ENCODE results near the gene SPNS3. TPM values are rescaled to one million over a fixed set of nuclear protein-coding genes. Genes with fewer than 3 reads are reported as not detected.

The SPNS3 gene
- total RNA-seq, 1 donor from 2014 or later, result not detected

GRCh38 chr17:4499431-4500190, 65.9 kb downstream of the SPNS3 start:
- peak; percentile 71 for DNase-seq
- H3K4me3 Mint-ChIP-seq (ENCODE audit: unreplicated experiment), result peak overlapping the region; percentile 87
- H3K9me3 Mint-ChIP-seq (ENCODE audit: unreplicated experiment), result peaks cover 13% of the 10 kb centered on the region
- peak overlapping the region; percentile 89 for H3K27ac Mint-ChIP-seq (ENCODE audit: unreplicated experiment)
- peaks cover 12% of the 10 kb centered on the region for H3K27me3 Mint-ChIP-seq (ENCODE audit: unreplicated experiment)
- no peaks in the 10 kb centered on the region for H3K36me3 Mint-ChIP-seq (ENCODE audit: unreplicated experiment)
- TF ChIP-seq, protein P1, sequence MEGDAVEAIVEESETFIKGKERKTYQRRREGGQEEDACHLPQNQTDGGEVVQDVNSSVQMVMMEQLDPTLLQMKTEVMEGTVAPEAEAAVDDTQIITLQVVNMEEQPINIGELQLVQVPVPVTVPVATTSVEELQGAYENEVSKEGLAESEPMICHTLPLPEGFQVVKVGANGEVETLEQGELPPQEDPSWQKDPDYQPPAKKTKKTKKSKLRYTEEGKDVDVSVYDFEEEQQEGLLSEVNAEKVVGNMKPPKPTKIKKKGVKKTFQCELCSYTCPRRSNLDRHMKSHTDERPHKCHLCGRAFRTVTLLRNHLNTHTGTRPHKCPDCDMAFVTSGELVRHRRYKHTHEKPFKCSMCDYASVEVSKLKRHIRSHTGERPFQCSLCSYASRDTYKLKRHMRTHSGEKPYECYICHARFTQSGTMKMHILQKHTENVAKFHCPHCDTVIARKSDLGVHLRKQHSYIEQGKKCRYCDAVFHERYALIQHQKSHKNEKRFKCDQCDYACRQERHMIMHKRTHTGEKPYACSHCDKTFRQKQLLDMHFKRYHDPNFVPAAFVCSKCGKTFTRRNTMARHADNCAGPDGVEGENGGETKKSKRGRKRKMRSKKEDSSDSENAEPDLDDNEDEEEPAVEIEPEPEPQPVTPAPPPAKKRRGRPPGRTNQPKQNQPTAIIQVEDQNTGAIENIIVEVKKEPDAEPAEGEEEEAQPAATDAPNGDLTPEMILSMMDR (IDR thresholded peaks at IDR 0.05; ENCODE audit: partially characterized antibody, unreplicated experiment), result no peak
- H3K4me1 Mint-ChIP-seq (ENCODE audit: low read depth, unreplicated experiment), result peaks cover 23% of the 10 kb centered on the region

- no peak for DNase-seq
- Mint-ChIP-seq H3K9me3 (ENCODE audit: unreplicated experiment) (peaks cover 14% of the 10 kb centered on the region), H3K4me1 (ENCODE audit: low read depth, unreplicated experiment) (peaks cover 26% of the 10 kb centered on the region), H3K27me3 (ENCODE audit: unreplicated experiment) (peaks cover 12% of the 10 kb centered on the region), H3K27ac (ENCODE audit: unreplicated experiment) (peak overlapping the region; percentile 74), H3K4me3 (ENCODE audit: unreplicated experiment) (peak overlapping the region; percentile 87), H3K36me3 (ENCODE audit: unreplicated experiment) (no peaks in the 10 kb centered on the region)
- TF ChIP-seq, protein P1 (IDR thresholded peaks at IDR 0.05; ENCODE audit: partially characterized antibody, unreplicated experiment), result no peak
Measured at GRCh38 chr17:4500191-4500571, 66.4 kb downstream of the SPNS3 start.

- peaks cover 12% of the 10 kb centered on the region for H3K9me3 Mint-ChIP-seq (ENCODE audit: unreplicated experiment)
- peaks cover 10% of the 10 kb centered on the region for H3K27me3 Mint-ChIP-seq (ENCODE audit: unreplicated experiment)
- peak overlapping the region; percentile 87 for H3K4me3 Mint-ChIP-seq (ENCODE audit: unreplicated experiment)
- TF ChIP-seq, protein P1 (IDR thresholded peaks at IDR 0.05; ENCODE audit: partially characterized antibody, unreplicated experiment), result no peak
- no peaks in the 10 kb centered on the region for H3K36me3 Mint-ChIP-seq (ENCODE audit: unreplicated experiment)
- H3K4me1 Mint-ChIP-seq (ENCODE audit: low read depth, unreplicated experiment), result peaks cover 30% of the 10 kb centered on the region
- no peak overlapping the region for H3K27ac Mint-ChIP-seq (ENCODE audit: unreplicated experiment)
- no peak for DNase-seq
Measured at GRCh38 chr17:4501295-4501949, 67.7 kb downstream of the SPNS3 start.

- TF ChIP-seq, protein P1 (IDR thresholded peaks at IDR 0.05; ENCODE audit: partially characterized antibody, unreplicated experiment), result no peak
- Mint-ChIP-seq H3K9me3 (ENCODE audit: unreplicated experiment) (peaks cover 12% of the 10 kb centered on the region), H3K27me3 (ENCODE audit: unreplicated experiment) (peaks cover 7% of the 10 kb centered on the region), H3K4me3 (ENCODE audit: unreplicated experiment) (peak overlapping the region; percentile 74), H3K27ac (ENCODE audit: unreplicated experiment) (no peak overlapping the region), H3K4me1 (ENCODE audit: low read depth, unreplicated experiment) (peaks cover 26% of the 10 kb centered on the region), H3K36me3 (ENCODE audit: unreplicated experiment) (no peaks in the 10 kb centered on the region)
- no peak for DNase-seq
Measured at GRCh38 chr17:4502466-4503154, 68.9 kb downstream of the SPNS3 start.
